GM12892 (cell line): ENCODE measurements around the gene BORCS5.

Source experiments
- POLR2A ChIP-seq: IDR thresholded peaks from 2 replicates; pipeline ENCODE4 v1.6.1; 2011; ENCODE audit warnings: low read depth, low read length, control low read depth
- POLR2AphosphoS5 ChIP-seq: IDR thresholded peaks from 2 replicates; pipeline ENCODE4 v1.6.1; 2011; ENCODE audit warnings: low read depth, low read length, control low read depth
- TAF1 ChIP-seq: IDR thresholded peaks from 2 replicates; pipeline ENCODE4 v1.6.1; 2011; ENCODE audit warnings: low read depth, mild to moderate bottlenecking, control low read depth, low read length, borderline replicate concordance

GRCh38 chr12:12442548-12443071 is 85.7 kb downstream of the BORCS5 start:
- TF ChIP-seq POLR2A (no peak), POLR2AphosphoS5 (no peak), TAF1 (no peak)
